GM12892 (cell line): ENCODE measurements around the gene CRYGN.

Experiments
- POLR2A ChIP-seq: IDR thresholded peaks from 2 replicates; pipeline ENCODE4 v1.6.1; 2011; ENCODE audit warnings: low read depth, low read length, control low read depth
- POLR2AphosphoS5 ChIP-seq: IDR thresholded peaks from 2 replicates; pipeline ENCODE4 v1.6.1; 2011; ENCODE audit warnings: low read depth, low read length, control low read depth

DNA sequence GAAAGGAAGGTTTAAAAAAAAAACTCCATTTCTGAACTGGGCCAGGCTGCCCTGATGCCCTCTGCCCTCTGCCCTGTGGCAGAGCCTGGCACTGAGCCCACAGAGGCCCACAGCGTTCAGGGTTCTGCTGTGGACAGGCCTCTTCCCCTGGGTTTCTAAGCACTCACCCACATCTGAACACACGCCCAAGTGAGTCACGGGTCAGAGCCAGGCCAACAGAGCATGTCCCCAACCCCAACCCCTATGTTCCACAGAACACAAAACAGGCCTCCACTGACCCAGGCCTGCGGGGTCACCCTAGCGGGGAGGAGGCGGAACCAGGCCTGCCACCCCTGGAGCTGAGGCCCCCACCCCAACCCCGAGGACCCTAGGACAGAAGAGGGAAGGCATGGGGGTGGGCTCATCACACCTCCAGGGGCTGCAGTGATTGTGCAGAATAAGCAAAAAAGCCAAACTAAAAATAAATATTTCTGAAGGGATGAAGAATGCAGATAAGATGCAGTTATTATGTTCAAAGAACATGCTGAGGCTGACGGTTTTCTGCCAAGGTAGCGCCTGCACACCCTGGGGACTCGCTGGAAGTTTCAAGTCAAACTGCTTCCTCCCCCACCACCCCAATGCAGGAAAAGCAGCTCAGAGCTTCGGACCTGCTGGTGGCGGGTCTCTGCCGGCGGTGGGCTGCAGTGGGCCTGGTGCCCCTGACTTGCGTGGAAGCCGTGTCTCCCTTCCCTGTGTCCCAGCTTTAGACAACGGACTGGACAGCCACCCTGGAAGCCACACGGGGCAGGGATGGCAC lies 35.5 kb downstream of the CRYGN start:
- no peak for TF ChIP-seq POLR2A
- TF ChIP-seq POLR2AphosphoS5 = no peak
